Astrocyte (in vitro differentiated cells and primary cell): ENCODE measurements around the gene VSTM2B. TPM values are rescaled to one million over a fixed set of nuclear protein-coding genes. Genes with fewer than 3 reads are reported as not detected.

Experiments
- DNase-seq: peaks from one replicate; pipeline ENCODE4 v3.0.0-alpha.2; 2010; ENCODE audit warnings: low read depth
- FAIRE-seq: peaks from 2 replicates; lab custom pipeline; 2011; peaks lifted over from hg19 to GRCh38; lab: Jason Lieb, UNC
- H2AFZ ChIP-seq: 2 replicates; pipeline ENCODE4 v1.6.0; 2012; ENCODE audit warnings: low read depth, low read length, inconsistent platforms
- H3K27ac ChIP-seq: 2 replicates; pipeline ENCODE4 v1.5.1; 2011; ENCODE audit warnings: low read depth, low read length, inconsistent platforms
- H3K27me3 ChIP-seq: 2 replicates; pipeline ENCODE4 v1.6.0; 2011; ENCODE audit warnings: low read length, inconsistent platforms; ENCODE audit not compliant: insufficient read depth
- H3K36me3 ChIP-seq: 2 replicates; pipeline ENCODE4 v1.5.1; 2011; ENCODE audit warnings: low read length, inconsistent platforms; ENCODE audit not compliant: insufficient read depth
- H3K4me1 ChIP-seq: 2 replicates; pipeline ENCODE4 v1.5.1; 2011; ENCODE audit warnings: low read length, inconsistent platforms; ENCODE audit not compliant: insufficient read depth
- H3K4me2 ChIP-seq: 2 replicates; pipeline ENCODE4 v1.6.0; 2012; ENCODE audit warnings: low read length, inconsistent platforms
- H3K4me3 ChIP-seq: 2 replicates; pipeline ENCODE4 v1.5.1; 2011; ENCODE audit warnings: low read depth, mild to moderate bottlenecking, low read length, inconsistent platforms; ENCODE audit not compliant: insufficient read depth
- H3K79me2 ChIP-seq: 2 replicates; pipeline ENCODE4 v1.6.0; 2012; ENCODE audit warnings: mild to moderate bottlenecking, low read length, inconsistent platforms; ENCODE audit not compliant: insufficient read depth
- H3K9ac ChIP-seq: 2 replicates; pipeline ENCODE4 v1.6.0; 2012; ENCODE audit warnings: mild to moderate bottlenecking, low read length, inconsistent platforms
- H3K9me3 ChIP-seq: 2 replicates; pipeline ENCODE4 v1.5.1; 2012; ENCODE audit warnings: low read depth, mild to moderate bottlenecking, low read length, inconsistent platforms; ENCODE audit not compliant: insufficient read depth
- H4K20me1 ChIP-seq: 2 replicates; pipeline ENCODE4 v1.6.0; 2012; ENCODE audit warnings: low read length, inconsistent platforms; ENCODE audit not compliant: insufficient read depth
- H3K27ac Mint-ChIP-seq: one replicate; pipeline ENCODE4 v1.8.0; 2021; ENCODE audit warnings: mild to moderate bottlenecking, mixed read lengths; ENCODE audit not compliant: unreplicated experiment
- H3K27me3 Mint-ChIP-seq: one replicate; pipeline ENCODE4 v1.8.0; 2021; ENCODE audit warnings: low read depth, mixed read lengths; ENCODE audit not compliant: unreplicated experiment
- H3K36me3 Mint-ChIP-seq: one replicate; pipeline ENCODE4 v1.8.0; 2021; ENCODE audit warnings: low read depth, mixed read lengths; ENCODE audit not compliant: unreplicated experiment
- H3K4me1 Mint-ChIP-seq: one replicate; pipeline ENCODE4 v1.8.0; 2021; ENCODE audit warnings: low read depth, mixed read lengths; ENCODE audit not compliant: unreplicated experiment
- H3K4me3 Mint-ChIP-seq: one replicate; pipeline ENCODE4 v1.8.0; 2021; ENCODE audit warnings: mild to moderate bottlenecking, moderate library complexity, mixed read lengths; ENCODE audit not compliant: unreplicated experiment
- H3K9me3 Mint-ChIP-seq: one replicate; pipeline ENCODE4 v1.8.0; 2021; ENCODE audit warnings: mild to moderate bottlenecking, mixed read lengths; ENCODE audit not compliant: unreplicated experiment
- CTCF ChIP-seq: IDR thresholded peaks from 2 replicates; pipeline ENCODE4 v1.5.1; 2011; ENCODE audit warnings: low read depth, mild to moderate bottlenecking, inconsistent platforms, low read length, moderate library complexity; ENCODE audit not compliant: insufficient read depth
- EZH2 ChIP-seq: IDR thresholded peaks from 2 replicates; pipeline ENCODE4 v1.6.1; 2012; ENCODE audit warnings: mild to moderate bottlenecking, low read length, inconsistent platforms; ENCODE audit not compliant: insufficient read depth
- total RNA-seq: library from RNA; stranded (reverse); gene quantifications from 2 replicates; pipeline ENCODE4 v1.2.1, GENCODE V29; 2021

VSTM2B gene
- total RNA-seq, 1 donor from 2014 or later: not detected

DNA sequence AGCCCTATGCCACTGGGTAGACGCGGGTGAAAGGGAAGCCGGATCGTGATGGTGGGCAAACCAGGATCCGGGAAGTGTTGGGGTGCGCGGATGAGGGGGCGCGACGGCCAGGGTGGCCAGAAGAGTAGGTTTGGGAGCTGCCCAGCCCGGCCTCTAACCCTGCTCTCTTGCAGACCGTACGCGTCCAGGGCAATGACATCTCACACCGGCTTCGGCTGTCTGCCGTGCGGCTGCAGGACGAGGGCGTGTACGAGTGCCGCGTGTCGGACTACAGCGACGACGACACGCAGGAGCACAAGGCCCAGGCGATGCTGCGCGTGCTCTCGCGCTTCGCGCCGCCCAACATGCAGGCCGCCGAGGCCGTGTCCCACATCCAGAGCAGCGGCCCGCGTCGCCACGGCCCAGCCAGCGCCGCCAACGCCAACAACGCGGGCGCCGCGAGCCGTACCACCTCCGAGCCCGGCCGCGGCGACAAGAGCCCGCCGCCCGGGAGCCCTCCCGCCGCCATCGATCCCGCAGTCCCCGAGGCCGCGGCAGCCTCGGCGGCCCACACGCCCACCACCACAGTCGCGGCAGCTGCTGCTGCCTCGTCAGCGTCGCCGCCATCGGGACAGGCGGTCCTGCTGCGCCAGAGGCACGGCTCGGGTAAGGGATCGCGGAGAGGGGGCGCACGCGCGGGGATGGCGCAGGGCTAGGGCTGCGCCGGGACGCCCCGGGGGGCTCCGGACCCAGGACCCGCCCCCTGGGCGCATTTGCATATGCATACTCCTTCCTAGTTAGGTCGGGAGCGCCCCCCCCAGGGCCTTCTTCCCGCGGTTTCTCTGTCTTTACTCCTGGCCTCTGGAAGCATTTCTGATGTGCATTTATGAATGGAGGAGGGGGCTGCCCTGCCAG lies 4.1 kb downstream of the VSTM2B start:
- FAIRE-seq (no peak), DNase-seq (no peak)
- Mint-ChIP-seq H3K36me3 (no peaks in the 10 kb centered on the region), H3K27me3 (peaks cover 66% of the 10 kb centered on the region), H3K4me1 (peaks cover 3% of the 10 kb centered on the region), H3K27ac (no peak overlapping the region), H3K4me3 (peak overlapping the region; percentile 69), H3K9me3 (peaks cover 2% of the 10 kb centered on the region)
- TF ChIP-seq EZH2 (peak; percentile 48), CTCF (no peak)
- Histone ChIP-seq H3K27me3 (peaks cover 36% of the 10 kb centered on the region), H3K79me2 (no peaks in the 10 kb centered on the region), H3K4me3 (no peak overlapping the region), H3K9ac (no peak overlapping the region), H3K36me3 (no peaks in the 10 kb centered on the region), H3K9me3 (peaks cover 7% of the 10 kb centered on the region), H3K4me1 (no peaks in the 10 kb centered on the region), H3K27ac (no peak overlapping the region), H2AFZ (no peak overlapping the region), H3K4me2 (no peak overlapping the region), H4K20me1 (no peaks in the 10 kb centered on the region)

- H3K27me3 ChIP-seq: peaks cover 36% of the 10 kb centered on the region
- FAIRE-seq: no peak
- H3K4me1 Mint-ChIP-seq: peaks cover 2% of the 10 kb centered on the region
Measured at GRCh38 chr19:29530540-29531457, 5.0 kb downstream of the VSTM2B start.

More at GRCh38 chr19:29530540-29531457, 5.0 kb downstream of the VSTM2B start:
- Mint-ChIP-seq H3K36me3 (no peaks in the 10 kb centered on the region), H3K27me3 (peaks cover 72% of the 10 kb centered on the region), H3K9me3 (peaks cover 2% of the 10 kb centered on the region), H3K27ac (no peak overlapping the region), H3K4me3 (peak overlapping the region; percentile 57)
- Histone ChIP-seq H4K20me1 (no peaks in the 10 kb centered on the region), H3K9ac (no peak overlapping the region), H2AFZ (no peak overlapping the region), H3K27ac (no peak overlapping the region), H3K9me3 (peaks cover 7% of the 10 kb centered on the region), H3K4me2 (no peak overlapping the region), H3K4me3 (no peak overlapping the region), H3K4me1 (no peaks in the 10 kb centered on the region), H3K36me3 (no peaks in the 10 kb centered on the region), H3K79me2 (no peaks in the 10 kb centered on the region)
- TF ChIP-seq EZH2 (no peak), CTCF (no peak)
- no peak for DNase-seq
